HG02870 (cell line): Measurements from ENCODE around the gene NPR3.

Experiments
- ATAC-seq: cut with Tn5 transposase; IDR thresholded peaks from one replicate; pipeline ENCODE4 v1.9.1; 2021; ENCODE audit warnings: mild to moderate bottlenecking, moderate library complexity; ENCODE audit not compliant: unreplicated experiment

Gene NPR3

GRCh38 chr5:32711681-32712480, 760 bp downstream of the NPR3 start:
- no peak for ATAC-seq

- no peak for ATAC-seq
Observed at GRCh38 chr5:32712481-32713360, 1.6 kb downstream of the NPR3 start.

GRCh38 chr5:32713361-32713769, 2.2 kb downstream of the NPR3 start:
- no peak for ATAC-seq

- ATAC-seq = no peak
Observed at GRCh38 chr5:32713770-32714381, 2.8 kb downstream of the NPR3 start.

- no peak for ATAC-seq
Observed at GRCh38 chr5:32714836-32715235, 3.7 kb downstream of the NPR3 start.

- ATAC-seq = no peak
Observed at GRCh38 chr5:32720300-32720699, 9.2 kb downstream of the NPR3 start.

GRCh38 chr5:32721626-32722025, 10.5 kb downstream of the NPR3 start:
- ATAC-seq = no peak

- no peak for ATAC-seq
Observed at GRCh38 chr5:32722957-32723356, 11.8 kb downstream of the NPR3 start.

GRCh38 chr5:32724526-32724925, 13.4 kb downstream of the NPR3 start:
- ATAC-seq = no peak

GRCh38 chr5:32726086-32726557, 15.0 kb downstream of the NPR3 start:
- ATAC-seq = no peak

- no peak for ATAC-seq
Observed at GRCh38 chr5:32729651-32730050, 18.5 kb downstream of the NPR3 start.

GRCh38 chr5:32733590-32734340, 22.6 kb downstream of the NPR3 start:
- no peak for ATAC-seq

- ATAC-seq = no peak
Observed at GRCh38 chr5:32734827-32735378, 23.8 kb downstream of the NPR3 start.

- no peak for ATAC-seq
Observed at GRCh38 chr5:32735512-32735911, 24.4 kb downstream of the NPR3 start.

GRCh38 chr5:32736842-32737241, 25.7 kb downstream of the NPR3 start:
- ATAC-seq = no peak

GRCh38 chr5:32740651-32741050, 29.5 kb downstream of the NPR3 start:
- ATAC-seq = no peak

- ATAC-seq = no peak
Observed at GRCh38 chr5:32745317-32745716, 34.2 kb downstream of the NPR3 start.

GRCh38 chr5:32752411-32752810, 41.3 kb downstream of the NPR3 start:
- no peak for ATAC-seq

GRCh38 chr5:32753051-32753450, 41.9 kb downstream of the NPR3 start:
- no peak for ATAC-seq

- no peak for ATAC-seq
Observed at GRCh38 chr5:32753765-32754164, 42.6 kb downstream of the NPR3 start.
